Left colon (tissue), 2 donors: ENCODE data around the gene CACNA1I. TPM values are rescaled to one million over a fixed set of nuclear protein-coding genes. Genes with fewer than 3 reads are reported as not detected.
"Not testable (repeated sequence)": the region's sequence is repeated elsewhere in the genome, so short reads cannot be mapped to it uniquely, and the experiment has no call there.

Experiments
- ATAC-seq: fragments of 200-7000 bp; cut with Tn5 transposase; one replicate; pipeline ENCODE4 v1.9.1; 2020; ENCODE audit warnings: mild to moderate bottlenecking, moderate library complexity
- DNase-seq, 2 donors: peaks; one replicate each; pipeline ENCODE4 v3.0.0-alpha.2; 2020
- intact Hi-C, 2 donors: fragments of 100-400 bp; cut with DNase I in 1 of 2; cut with micrococcal nuclease in 1 of 2; formaldehyde crosslinking; loops; one replicate each; pipeline versions ENCODE4 v1.11.2 to v1.14.0; 2022; cut with DNase I, micrococcal nuclease
- total RNA-seq, 2 donors: library from RNA; stranded (reverse); fragmentation: NEBNext Ultra II Directional; extraction: Animal tissue kit (Norgen Biotek cat#: 25700); gene quantifications; one replicate each; pipeline ENCODE4 v1.2.1, GENCODE V29; 2021
- donor health status: DM: no; HTN: no; CAD: no.
- donor health status: DM: yes; HTN: yes; CAD: no.

CACNA1I gene
- total RNA-seq, 2 donors from 2014 or later: 0.18 to 0.31 TPM

GRCh38 chr22:39718921-39719475 lies 148.4 kb downstream of the CACNA1I start:
- no peak for DNase-seq
- ATAC-seq: no peak
- intact Hi-C loops: no loop called here

GRCh38 chr22:39719559-39720450 lies 149.3 kb downstream of the CACNA1I start:
- intact Hi-C loops: no loop called here
- ATAC-seq: no peak
- no peak for DNase-seq

DNA sequence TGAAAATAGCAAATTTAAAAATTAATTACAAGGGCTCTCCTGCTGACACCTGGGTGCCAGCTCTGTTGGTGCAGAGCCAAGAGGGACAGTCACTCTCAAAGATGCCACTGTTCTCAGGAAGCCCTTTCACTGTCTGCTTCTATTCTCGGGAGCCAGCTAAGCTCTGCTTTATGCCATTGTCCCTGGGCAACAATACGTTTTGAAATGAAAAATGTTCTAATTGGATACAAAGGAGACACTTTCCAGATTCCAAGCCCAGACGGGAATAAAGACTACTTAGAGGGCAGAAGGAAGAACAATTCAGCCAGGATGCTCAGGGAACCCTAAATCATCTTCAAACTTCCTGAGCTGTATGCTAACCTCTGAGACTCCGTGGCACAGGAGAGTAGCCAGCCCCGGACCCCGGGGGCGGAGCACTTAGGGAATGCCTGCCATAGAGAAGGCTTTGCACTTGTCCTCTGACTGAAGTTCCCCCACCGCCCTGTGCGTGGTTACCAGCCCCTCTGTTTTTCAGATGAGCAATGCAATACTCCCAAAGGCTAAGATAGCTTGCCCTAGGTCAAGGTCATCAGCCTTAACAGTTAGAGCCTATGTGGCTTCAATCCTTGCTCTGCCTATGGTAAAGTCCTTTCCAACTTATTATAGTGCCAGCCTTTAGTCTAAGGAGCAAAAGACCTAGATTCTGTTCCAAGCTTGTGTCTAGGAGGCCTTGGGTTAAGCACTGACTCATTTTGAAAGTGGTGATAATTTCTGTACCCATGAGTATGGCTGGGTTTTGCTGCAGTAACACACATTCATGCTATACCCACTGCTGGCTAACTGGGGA lies 150.9 kb downstream of the CACNA1I start:
- ATAC-seq (no peak), DNase-seq (no peak)
- intact Hi-C loops: no loop called here

DNA sequence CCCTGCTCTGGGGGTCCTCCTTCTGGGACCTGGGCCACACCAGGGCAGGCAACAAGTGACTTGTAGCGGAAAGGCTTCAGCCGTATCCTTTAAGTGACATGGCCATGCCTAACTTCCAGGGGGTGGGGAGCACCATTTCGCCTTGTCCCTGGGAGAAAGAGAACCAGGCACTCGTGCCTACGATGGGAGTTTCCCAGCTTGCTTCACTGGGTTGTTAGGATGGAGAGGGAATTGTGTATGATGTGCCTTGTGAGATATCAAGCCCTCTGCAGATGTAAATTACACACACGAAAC lies 151.4 kb downstream of the CACNA1I start:
- intact Hi-C loops: no loop called here
- DNase-seq (no peak), ATAC-seq (no peak)

- intact Hi-C loops: no loop called here
- no peak for DNase-seq
- no peak for ATAC-seq
Measured at GRCh38 chr22:39722501-39722900, 151.9 kb downstream of the CACNA1I start.

- no peak for ATAC-seq
- DNase-seq: no peak
- intact Hi-C loops: no loop called here
Measured at GRCh38 chr22:39723463-39723862, 152.9 kb downstream of the CACNA1I start.

- DNase-seq (no peak), ATAC-seq (peak; percentile 52)
- intact Hi-C loops: no loop called here
Measured at GRCh38 chr22:39723899-39724351, 153.4 kb downstream of the CACNA1I start.

GRCh38 chr22:39724390-39724789 lies 153.8 kb downstream of the CACNA1I start:
- no peak for ATAC-seq
- intact Hi-C loops: no loop called here
- DNase-seq: no peak

DNA sequence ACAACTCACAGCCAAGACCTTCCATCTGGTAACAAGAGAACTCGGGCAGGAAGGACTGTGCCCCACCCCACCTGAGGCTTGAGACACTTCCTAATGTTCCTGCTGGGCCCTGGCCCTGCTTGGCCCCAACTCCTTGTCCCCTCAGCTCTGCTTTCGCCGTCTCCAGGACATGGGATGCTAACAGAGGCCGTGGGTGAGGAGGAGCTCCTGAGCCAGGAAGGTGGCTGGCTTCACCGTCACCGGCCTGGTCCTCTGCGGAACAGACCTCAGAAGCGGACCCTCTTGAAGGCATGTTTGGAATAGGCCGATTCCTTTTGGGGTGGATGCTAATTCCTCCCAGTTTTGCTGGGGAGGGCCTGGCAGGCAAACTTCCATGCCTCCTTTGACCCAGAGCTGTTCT lies 154.3 kb downstream of the CACNA1I start:
- no peak for DNase-seq
- no peak for ATAC-seq
- intact Hi-C loops: no loop called here

DNA sequence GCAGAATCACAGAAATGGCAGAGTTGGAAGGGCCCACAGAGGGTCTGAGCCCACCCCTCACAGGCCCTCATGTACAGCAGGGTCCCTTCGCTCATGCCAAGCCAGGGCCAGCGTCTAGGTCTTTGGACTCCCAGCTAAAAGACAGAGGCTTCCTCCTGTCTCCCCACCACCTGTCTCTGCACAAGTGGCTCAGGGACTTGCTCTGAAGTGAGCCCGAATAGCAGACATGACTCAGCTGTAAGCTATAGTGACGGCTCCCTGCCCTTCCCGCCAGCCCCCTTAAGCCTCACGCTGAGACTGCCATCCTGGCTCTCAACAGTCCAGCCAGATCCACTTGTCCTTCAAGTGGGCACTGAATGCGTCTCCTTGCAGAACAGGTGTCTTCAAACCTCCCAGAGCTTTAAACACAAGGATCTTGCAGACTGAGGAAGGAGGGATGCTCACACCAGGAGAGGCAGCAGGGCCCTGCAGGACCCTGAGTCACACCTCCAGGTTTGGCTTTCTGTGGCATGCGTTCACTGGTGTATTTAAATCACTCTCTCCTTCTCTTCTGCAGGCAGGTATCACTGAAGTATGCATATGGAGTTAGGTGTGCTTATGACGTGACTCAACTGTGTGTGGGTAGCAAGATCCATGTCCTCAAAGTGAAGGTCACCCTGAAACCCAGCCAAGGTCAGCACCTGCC lies 154.9 kb downstream of the CACNA1I start:
- ATAC-seq: no peak
- no peak for DNase-seq
- intact Hi-C loops: no loop called here

GRCh38 chr22:39727541-39727940 lies 157.0 kb downstream of the CACNA1I start:
- ATAC-seq (peak; percentile 55), DNase-seq (no peak)
- intact Hi-C loops: no loop called here

DNA sequence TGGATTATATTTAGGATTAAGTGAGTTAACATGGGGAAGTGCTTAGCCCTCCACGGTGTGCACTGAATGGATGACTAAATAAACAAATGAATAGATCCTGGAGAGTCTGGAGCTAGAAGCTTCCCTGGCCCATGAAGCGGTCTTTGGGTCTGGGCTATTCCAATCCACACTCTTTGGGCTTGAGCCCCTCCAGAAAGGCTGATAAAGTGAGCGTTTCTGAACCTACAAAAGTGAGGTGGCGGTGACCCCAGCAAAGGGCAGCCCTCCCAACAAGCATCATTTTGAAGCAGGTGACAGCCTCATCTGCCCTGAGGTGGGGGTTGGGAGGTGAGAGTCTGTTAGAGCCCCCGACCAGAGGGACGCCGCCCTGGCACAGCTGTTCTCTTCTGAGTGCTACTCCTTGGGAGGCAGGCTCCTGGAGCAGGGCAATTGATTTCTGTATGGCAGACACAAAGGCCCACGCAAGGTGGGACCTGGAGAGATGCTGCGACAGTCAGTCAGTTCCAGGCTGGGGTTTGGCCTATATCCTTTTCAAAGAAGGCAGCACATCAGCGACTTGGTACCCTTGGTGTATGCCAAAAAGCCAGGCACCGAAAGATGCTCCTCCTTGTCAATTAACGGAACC lies 157.8 kb downstream of the CACNA1I start:
- intact Hi-C loops: no loop called here
- DNase-seq (no peak), ATAC-seq (no peak)

- DNase-seq (no peak), ATAC-seq (no peak)
- intact Hi-C loops: no loop called here
Measured at GRCh38 chr22:39729141-39729934, 158.8 kb downstream of the CACNA1I start.

- no peak for DNase-seq
- intact Hi-C loops: no loop called here
- no peak for ATAC-seq
Measured at GRCh38 chr22:39731481-39731880, 160.9 kb downstream of the CACNA1I start.

DNA sequence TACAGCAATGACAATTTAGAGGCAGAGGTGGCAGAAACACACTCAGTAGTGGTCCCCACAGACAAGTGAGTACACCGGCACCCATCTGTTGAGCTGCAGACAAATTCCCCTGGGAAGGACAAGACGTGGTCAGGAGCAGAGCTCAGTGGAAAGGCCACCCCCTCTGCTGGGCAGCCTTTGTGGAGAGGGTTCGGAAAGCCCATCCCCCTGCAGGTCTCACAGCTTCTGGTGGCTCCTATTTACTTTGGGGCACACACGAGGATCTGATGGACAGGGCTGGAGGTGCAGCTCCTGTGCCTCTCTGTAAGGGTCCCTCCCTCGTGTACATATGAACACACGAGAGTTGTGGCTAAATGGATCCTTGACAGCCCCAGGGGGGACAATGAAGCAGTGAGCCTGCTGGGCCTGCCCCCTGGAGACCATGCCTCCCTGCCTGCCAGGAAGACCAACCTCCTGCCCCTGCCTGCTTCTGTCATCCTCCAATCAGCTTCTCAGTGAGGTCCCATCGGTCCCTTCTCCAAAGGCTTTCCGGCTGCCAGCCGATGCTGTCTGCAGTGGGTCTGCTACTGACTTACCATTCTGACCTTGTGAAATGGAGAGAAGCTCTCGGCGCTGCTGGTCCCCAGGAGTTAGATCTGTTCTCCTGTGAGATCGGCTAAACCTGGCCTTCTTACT lies 161.5 kb downstream of the CACNA1I start:
- intact Hi-C loops: no loop called here
- ATAC-seq: no peak

DNA sequence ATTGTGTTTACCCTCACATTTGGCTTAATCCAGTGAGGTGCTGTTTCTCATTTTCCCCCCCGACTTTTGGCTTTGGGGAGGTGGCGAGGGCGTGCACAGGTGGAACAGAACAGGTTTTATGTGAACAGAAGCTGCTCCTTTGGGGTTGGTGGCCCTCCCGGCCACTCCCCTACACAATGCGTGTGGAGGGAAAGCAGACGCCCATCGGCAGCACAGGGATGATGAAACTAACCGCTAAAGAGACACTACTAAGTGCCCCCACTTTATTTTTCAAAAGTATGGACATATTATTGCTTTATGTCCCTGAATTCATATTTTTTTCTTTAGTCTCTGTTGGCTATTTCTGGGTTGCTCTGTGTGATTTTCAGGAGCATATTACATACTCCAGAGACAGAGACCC lies 162.1 kb downstream of the CACNA1I start:
- intact Hi-C loops: no loop called here
- ATAC-seq: no peak
- no peak for DNase-seq

More for the DNA sequence above, 161.5 kb downstream of the CACNA1I start:
- no peak for DNase-seq

GRCh38 chr22:39733191-39733590 lies 162.6 kb downstream of the CACNA1I start:
- intact Hi-C loops: no loop called here
- no peak for ATAC-seq
- DNase-seq: no peak

- DNase-seq, intact Hi-C loops, ATAC-seq: not testable (repeated sequence)
Measured at GRCh38 chr22:39734046-39734445, 163.5 kb downstream of the CACNA1I start.
